Neural cell (in vitro differentiated cells): ENCODE results near the gene FHOD3.

Experiments
- EP300 ChIP-seq: fragments of 450-650 bp; conservative IDR thresholded peaks from 2 replicates; pipeline ENCODE4 v1.6.1; 2014; ENCODE audit warnings: antibody characterized with exemption, mild to moderate bottlenecking, moderate library complexity; ENCODE audit not compliant: poor library complexity, severe bottlenecking
- REST ChIP-seq: IDR thresholded peaks from 2 replicates; pipeline ENCODE4 v1.6.1; 2012; ENCODE audit warnings: borderline replicate concordance
- SMC3 ChIP-seq: fragments of 450-650 bp; conservative IDR thresholded peaks from 2 replicates; pipeline ENCODE4 v1.6.1; 2014; ENCODE audit warnings: antibody characterized with exemption, mild to moderate bottlenecking, moderate library complexity; ENCODE audit not compliant: poor library complexity
- TAF1 ChIP-seq: IDR thresholded peaks from 2 replicates; pipeline ENCODE4 v1.6.1; 2012; ENCODE audit warnings: low read depth
- TF ChIP-seq, protein P1 (sequence below): fragments of 450-650 bp; IDR thresholded peaks from 2 replicates; pipeline ENCODE4 v1.5.1; 2014; ENCODE audit warnings: antibody characterized with exemption, mild to moderate bottlenecking, moderate library complexity; ENCODE audit not compliant: poor library complexity, severe bottlenecking

- TF ChIP-seq, protein P1, sequence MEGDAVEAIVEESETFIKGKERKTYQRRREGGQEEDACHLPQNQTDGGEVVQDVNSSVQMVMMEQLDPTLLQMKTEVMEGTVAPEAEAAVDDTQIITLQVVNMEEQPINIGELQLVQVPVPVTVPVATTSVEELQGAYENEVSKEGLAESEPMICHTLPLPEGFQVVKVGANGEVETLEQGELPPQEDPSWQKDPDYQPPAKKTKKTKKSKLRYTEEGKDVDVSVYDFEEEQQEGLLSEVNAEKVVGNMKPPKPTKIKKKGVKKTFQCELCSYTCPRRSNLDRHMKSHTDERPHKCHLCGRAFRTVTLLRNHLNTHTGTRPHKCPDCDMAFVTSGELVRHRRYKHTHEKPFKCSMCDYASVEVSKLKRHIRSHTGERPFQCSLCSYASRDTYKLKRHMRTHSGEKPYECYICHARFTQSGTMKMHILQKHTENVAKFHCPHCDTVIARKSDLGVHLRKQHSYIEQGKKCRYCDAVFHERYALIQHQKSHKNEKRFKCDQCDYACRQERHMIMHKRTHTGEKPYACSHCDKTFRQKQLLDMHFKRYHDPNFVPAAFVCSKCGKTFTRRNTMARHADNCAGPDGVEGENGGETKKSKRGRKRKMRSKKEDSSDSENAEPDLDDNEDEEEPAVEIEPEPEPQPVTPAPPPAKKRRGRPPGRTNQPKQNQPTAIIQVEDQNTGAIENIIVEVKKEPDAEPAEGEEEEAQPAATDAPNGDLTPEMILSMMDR = no peak
- no peak for TF ChIP-seq SMC3
- no peak for TF ChIP-seq TAF1
- TF ChIP-seq EP300 = no peak
- no peak for TF ChIP-seq REST
Measured at GRCh38 chr18:36275561-36275960, 22.0 kb upstream of the FHOD3 start.
